Gastroesophageal sphincter (tissue), 4 donors: ENCODE results near the gene CAPN2. TPM values are rescaled to one million over a fixed set of nuclear protein-coding genes. Genes with fewer than 3 reads are reported as not detected.

ENCODE experiments used
- ATAC-seq: fragments of 150-250 bp; one replicate; pipeline ENCODE4 v1.9.1; 2016; ENCODE audit warnings: mild to moderate bottlenecking, moderate library complexity
- H3K27ac ChIP-seq, 4 donors: fragments of 200-600 bp; sonication (generic) in 3 of 4; 1 replicate in 3 of 4; 2 replicates in 1 of 4; pipeline ENCODE4 v1.5.1; 2016 to 2019
- H3K27me3 ChIP-seq: fragments of 200-600 bp; sonication (generic); one replicate; pipeline ENCODE4 v1.5.1; 2019
- H3K36me3 ChIP-seq, 2 donors: fragments of 200-600 bp; sonication (generic); one replicate each; pipeline ENCODE4 v1.5.1; 2019; ENCODE audit warnings: control low read depth in 1 of 2
- H3K4me1 ChIP-seq, 3 donors: fragments of 200-600 bp; sonication (generic); 1 replicate in 2 of 3; 2 replicates in 1 of 3; pipeline ENCODE4 v1.5.1; 2016 to 2019; ENCODE audit warnings: control low read depth in 2 of 3
- H3K4me3 ChIP-seq, 2 donors: fragments of 200-600 bp; sonication (generic); one replicate each; pipeline ENCODE4 v1.5.1; 2019; ENCODE audit warnings: mild to moderate bottlenecking in 1 of 2, moderate library complexity in 1 of 2
- H3K9me3 ChIP-seq, 3 donors: fragments of 200-600 bp; sonication (generic); one replicate each; pipeline ENCODE4 v1.5.1; 2017 to 2019; ENCODE audit warnings: control low read depth in 2 of 3
- CTCF ChIP-seq, 4 experiments: fragments of 200-600 bp in 2 of 4; fragments of 450-650 bp in 2 of 4; sonication (generic) in 1 of 4; IDR thresholded peaks; one replicate each; pipeline ENCODE4 v1.5.1; 2017 to 2019; ENCODE audit warnings: antibody characterized with exemption in 4 of 4, mild to moderate bottlenecking in 2 of 4, moderate library complexity in 2 of 4
- EP300 ChIP-seq: sonication (generic); formaldehyde crosslinking; IDR thresholded peaks from one replicate; pipeline ENCODE4 v1.6.1; 2017; ENCODE audit warnings: antibody characterized with exemption, mild to moderate bottlenecking
- POLR2A ChIP-seq, 2 donors: fragments of 450-650 bp; IDR thresholded peaks; one replicate each; pipeline ENCODE4 v1.6.1; 2017; ENCODE audit warnings: antibody characterized with exemption in 2 of 2, mild to moderate bottlenecking in 2 of 2, moderate library complexity in 1 of 2
- POLR2AphosphoS5 ChIP-seq: sonication (generic); formaldehyde crosslinking; IDR thresholded peaks from one replicate; pipeline ENCODE4 v1.6.1; 2017; ENCODE audit warnings: antibody characterized with exemption
- WGBS, 2 donors: methylation state at CpG; one replicate each; pipeline ENCODE4 v1.1.5; 2018; ENCODE audit warnings: low coverage in 1 of 2; 5-methylcytosine and 5-hydroxymethylcytosine counted together
- total RNA-seq, 4 donors: library from RNA; depleted of rRNA; stranded (reverse); fragments of >200 nt; gene quantifications; one replicate each; pipeline ENCODE4 v1.1.0, GENCODE V29; 2016

Gene CAPN2
- total RNA-seq, 4 donors from 2014 or later = 140 to 174 (median 149) TPM

- WGBS, 2 donors = 83 to 85% methylated on average over 8 to 17 of the region's 17 CpGs
- H3K4me3 ChIP-seq = no peak overlapping the region
- peaks cover 0 to 100% of the 10 kb centered on the region in 2 donors for H3K36me3 ChIP-seq
- H3K27ac ChIP-seq = no peak overlapping the region
- no peaks in the 10 kb centered on the region for H3K4me1 ChIP-seq
- H3K27me3 ChIP-seq = no peaks in the 10 kb centered on the region
- TF ChIP-seq POLR2A (IDR thresholded peaks at IDR 0.05) = no peak
- TF ChIP-seq CTCF (IDR thresholded peaks at IDR 0.05) = no peak
- TF ChIP-seq EP300 = no peak
- TF ChIP-seq POLR2AphosphoS5 = no peak
- no peaks in the 10 kb centered on the region for H3K9me3 ChIP-seq
- no peak for ATAC-seq
Measured at GRCh38 chr1:223754681-223755431, 42.5 kb downstream of the CAPN2 start.

- H3K36me3 ChIP-seq = peaks cover 0 to 100% of the 10 kb centered on the region in 2 donors
- no peaks in the 10 kb centered on the region for H3K9me3 ChIP-seq
- no peak overlapping the region for H3K27ac ChIP-seq
- no peak for TF ChIP-seq EP300
- no peak for TF ChIP-seq CTCF (IDR thresholded peaks at IDR 0.05)
- no peak for TF ChIP-seq POLR2A (IDR thresholded peaks at IDR 0.05)
- TF ChIP-seq POLR2AphosphoS5 = no peak
- H3K27me3 ChIP-seq = no peaks in the 10 kb centered on the region
- no peaks in the 10 kb centered on the region for H3K4me1 ChIP-seq
- no peak overlapping the region for H3K4me3 ChIP-seq
- no peak for ATAC-seq
- 72 to 83% methylated on average over 4 to 5 of the region's 9 CpGs for WGBS, 2 donors
Measured at GRCh38 chr1:223755432-223755792, 43.1 kb downstream of the CAPN2 start.

- WGBS, 2 donors = 78 to 79% methylated on average over 3 to 6 of the region's 13 CpGs
- H3K9me3 ChIP-seq = no peaks in the 10 kb centered on the region
- no peak for TF ChIP-seq CTCF (IDR thresholded peaks at IDR 0.05)
- no peak for TF ChIP-seq EP300
- TF ChIP-seq POLR2A (IDR thresholded peaks at IDR 0.05) = no peak
- no peak overlapping the region for H3K4me3 ChIP-seq
- peaks cover 0 to 100% of the 10 kb centered on the region in 2 donors for H3K36me3 ChIP-seq
- no peak for ATAC-seq
- no peak overlapping the region for H3K27ac ChIP-seq
- no peaks in the 10 kb centered on the region for H3K27me3 ChIP-seq
- no peaks in the 10 kb centered on the region for H3K4me1 ChIP-seq
Measured at GRCh38 chr1:223755992-223756775, 43.8 kb downstream of the CAPN2 start.

GRCh38 chr1:223756806-223757700 lies 44.7 kb downstream of the CAPN2 start:
- H3K4me3 ChIP-seq = no peak overlapping the region
- 79 to 85% methylated on average over 7 to 13 of the region's 20 CpGs for WGBS, 2 donors
- no peak overlapping the region for H3K27ac ChIP-seq
- peaks cover 0 to 100% of the 10 kb centered on the region in 2 donors for H3K36me3 ChIP-seq
- no peak for ATAC-seq
- TF ChIP-seq EP300 (no peak), POLR2A (IDR thresholded peaks at IDR 0.05) (no peak), POLR2AphosphoS5 (no peak), CTCF (IDR thresholded peaks at IDR 0.05) (no peak)
- H3K9me3 ChIP-seq = no peaks in the 10 kb centered on the region
- no peaks in the 10 kb centered on the region for H3K4me1 ChIP-seq
- H3K27me3 ChIP-seq = no peaks in the 10 kb centered on the region
